Kidney glomerular epithelial cell (primary cell): Measurements from ENCODE around the gene ALDOB.

ENCODE experiments used
- DNase-seq: peaks from one replicate; lab custom pipeline; 2025; lab: John Stamatoyannopoulos, UW

ALDOB gene

GRCh38 chr9:101455656-101456240, 20.2 kb upstream of the ALDOB start:
- DNase-seq = no peak

- DNase-seq = peak; percentile 3
These were observed 18.4 kb upstream of the ALDOB start for GRCh38 chr9:101453776-101454570.

- DNase-seq = no peak
These were observed 15.9 kb upstream of the ALDOB start for GRCh38 chr9:101451498-101451897.

- no peak for DNase-seq
These were observed 15.4 kb upstream of the ALDOB start for GRCh38 chr9:101450931-101451330.

- DNase-seq = peak; percentile 81
These were observed 13.6 kb upstream of the ALDOB start for GRCh38 chr9:101449071-101449721.

GRCh38 chr9:101448680-101449070, 13.1 kb upstream of the ALDOB start:
- no peak for DNase-seq

GRCh38 chr9:101446732-101447131, 11.2 kb upstream of the ALDOB start:
- DNase-seq = no peak

- peak; percentile 27 for DNase-seq
These were observed 9.9 kb upstream of the ALDOB start for GRCh38 chr9:101445353-101446029.

GRCh38 chr9:101443364-101443771, 7.8 kb upstream of the ALDOB start:
- DNase-seq = no peak

- DNase-seq = no peak
These were observed 7.2 kb upstream of the ALDOB start for GRCh38 chr9:101442736-101443135.

GRCh38 chr9:101442318-101442717, 6.7 kb upstream of the ALDOB start:
- DNase-seq = no peak

GRCh38 chr9:101440714-101441230, 5.2 kb upstream of the ALDOB start:
- DNase-seq = no peak

GRCh38 chr9:101438523-101438922, 2.9 kb upstream of the ALDOB start:
- DNase-seq = no peak

- no peak for DNase-seq
These were observed 2.2 kb upstream of the ALDOB start for GRCh38 chr9:101437806-101438232.

GRCh38 chr9:101434998-101435397, 576 bp downstream of the ALDOB start:
- DNase-seq = no peak

GRCh38 chr9:101433229-101433628, 2.3 kb downstream of the ALDOB start:
- DNase-seq = no peak

GRCh38 chr9:101432740-101433139, 2.8 kb downstream of the ALDOB start:
- no peak for DNase-seq

GRCh38 chr9:101432171-101432570, 3.4 kb downstream of the ALDOB start:
- no peak for DNase-seq

- DNase-seq = no peak
These were observed 5.8 kb downstream of the ALDOB start for GRCh38 chr9:101429736-101430135.

GRCh38 chr9:101428909-101429308, 6.7 kb downstream of the ALDOB start:
- no peak for DNase-seq

GRCh38 chr9:101427957-101428655, 7.5 kb downstream of the ALDOB start:
- no peak for DNase-seq

GRCh38 chr9:101427358-101427757, 8.2 kb downstream of the ALDOB start:
- no peak for DNase-seq
